Activated CD8-positive, alpha-beta T cell treated with anti-CD3 and anti-CD28 coated beads for 36 hours (primary cell): ENCODE results near the gene TARDBP. TPM values are rescaled to one million over a fixed set of nuclear protein-coding genes. Genes with fewer than 3 reads are reported as not detected.

Experiments used
- ATAC-seq: fragments of 200-7000 bp; cut with Tn5 transposase; one replicate; pipeline ENCODE4 v1.10.0; 2021; ENCODE audit warnings: mild to moderate bottlenecking, moderate library complexity
- CTCF ChIA-PET: fragments of 350-600 bp; sonication (Branson Sonifier 250); formaldehyde crosslinking; loops from one replicate; lab custom pipeline; 2021; ENCODE audit warnings: antibody characterized with exemption; lab: Charles Lee
- POLR2A ChIA-PET: fragments of 350-600 bp; sonication (Branson Sonifier 250); formaldehyde crosslinking; loops from one replicate; lab custom pipeline; 2021; ENCODE audit warnings: antibody characterized with exemption; lab: Charles Lee
- DNase-seq: peaks from one replicate; pipeline ENCODE4 v3.0.0-alpha.2; 2020
- H3K27ac Mint-ChIP-seq: one replicate; pipeline ENCODE4 v1.8.0; 2021; ENCODE audit warnings: mild to moderate bottlenecking, mixed read lengths
- H3K27me3 Mint-ChIP-seq: one replicate; pipeline ENCODE4 v1.8.0; 2021; ENCODE audit warnings: mixed read lengths
- H3K36me3 Mint-ChIP-seq: one replicate; pipeline ENCODE4 v1.8.0; 2021; ENCODE audit warnings: low read depth, mixed read lengths
- H3K4me1 Mint-ChIP-seq: one replicate; pipeline ENCODE4 v1.8.0; 2021; ENCODE audit warnings: low read depth, mixed read lengths
- H3K4me3 Mint-ChIP-seq: one replicate; pipeline ENCODE4 v1.8.0; 2021; ENCODE audit warnings: mild to moderate bottlenecking, moderate library complexity, mixed read lengths
- H3K9me3 Mint-ChIP-seq: one replicate; pipeline ENCODE4 v1.8.0; 2021; ENCODE audit warnings: mixed read lengths
- intact Hi-C: fragments of 100-400 bp; cut with micrococcal nuclease; formaldehyde crosslinking; loops from one replicate; pipeline ENCODE4 v1.10.0; 2022
- total RNA-seq, 2 experiments: library from RNA; stranded (reverse); gene quantifications; one replicate each; pipeline ENCODE4 v1.2.3, GENCODE V29; 2021
- TF ChIP-seq, protein P1 (sequence below): fragments of 200-600 bp; IDR thresholded peaks from one replicate; pipeline ENCODE4 v1.8.0; 2022; ENCODE audit warnings: antibody characterized with exemption, mild to moderate bottlenecking

Gene TARDBP
- total RNA-seq, 2 experiments from 2014 or later: 152 to 163 TPM

DNA sequence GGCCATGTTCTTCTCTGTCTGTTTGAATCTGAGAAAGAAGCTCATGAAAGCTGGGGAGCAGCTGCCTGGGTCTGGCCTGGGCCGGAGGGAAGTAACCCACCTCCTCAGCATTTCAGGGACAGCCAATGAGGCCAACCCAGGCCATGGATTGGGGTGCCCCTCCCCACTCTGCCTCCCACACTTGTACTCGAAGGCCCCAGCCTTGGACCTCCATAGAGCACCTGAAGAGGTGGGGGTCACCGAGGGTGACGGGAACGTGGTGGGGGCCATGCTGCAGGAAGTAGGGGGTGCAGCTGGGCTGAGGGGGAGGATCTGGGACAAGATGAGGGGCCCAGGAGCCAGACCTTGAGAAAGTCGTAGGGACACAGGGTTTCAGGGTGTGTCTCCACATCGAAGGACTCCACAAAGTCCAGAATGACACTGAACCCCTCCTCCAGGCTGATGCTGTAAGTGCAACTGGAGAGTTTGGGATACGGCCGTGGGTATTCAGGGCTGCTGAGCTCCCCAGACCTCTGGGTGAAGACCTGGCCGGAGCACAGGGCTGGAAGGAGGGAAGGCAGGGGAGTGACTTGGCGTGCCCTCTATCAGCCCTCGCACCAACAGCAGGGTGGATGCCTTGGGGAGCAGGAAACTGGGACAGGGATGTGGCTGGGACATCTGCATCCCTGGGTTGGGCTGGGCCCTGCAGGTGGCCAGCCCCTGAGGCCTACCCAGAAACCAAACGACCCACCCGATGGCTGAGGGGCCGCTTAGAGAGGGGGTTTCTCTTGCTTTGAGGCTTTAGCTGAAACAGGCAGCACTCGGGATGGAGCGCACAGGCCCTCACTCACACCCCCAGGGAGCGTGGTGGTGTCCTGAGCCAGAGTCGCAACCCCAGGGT lies 30.8 kb downstream of the TARDBP start:
- Mint-ChIP-seq H3K27ac (no peak overlapping the region), H3K27me3 (no peaks in the 10 kb centered on the region), H3K9me3 (no peaks in the 10 kb centered on the region), H3K4me3 (no peak overlapping the region), H3K4me1 (no peaks in the 10 kb centered on the region), H3K36me3 (no peaks in the 10 kb centered on the region)
- ChIA-PET POLR2A (interaction anchor here (0.8 to 1.5 kb wide), 4 partner anchors 13 to 56 kb away, joined by 3 to 5 read pairs (median 4); partner anchors contain the start of gene EXOSC10), CTCF (no interaction called here)
- intact Hi-C loops: no loop called here
- TF ChIP-seq, protein P1, sequence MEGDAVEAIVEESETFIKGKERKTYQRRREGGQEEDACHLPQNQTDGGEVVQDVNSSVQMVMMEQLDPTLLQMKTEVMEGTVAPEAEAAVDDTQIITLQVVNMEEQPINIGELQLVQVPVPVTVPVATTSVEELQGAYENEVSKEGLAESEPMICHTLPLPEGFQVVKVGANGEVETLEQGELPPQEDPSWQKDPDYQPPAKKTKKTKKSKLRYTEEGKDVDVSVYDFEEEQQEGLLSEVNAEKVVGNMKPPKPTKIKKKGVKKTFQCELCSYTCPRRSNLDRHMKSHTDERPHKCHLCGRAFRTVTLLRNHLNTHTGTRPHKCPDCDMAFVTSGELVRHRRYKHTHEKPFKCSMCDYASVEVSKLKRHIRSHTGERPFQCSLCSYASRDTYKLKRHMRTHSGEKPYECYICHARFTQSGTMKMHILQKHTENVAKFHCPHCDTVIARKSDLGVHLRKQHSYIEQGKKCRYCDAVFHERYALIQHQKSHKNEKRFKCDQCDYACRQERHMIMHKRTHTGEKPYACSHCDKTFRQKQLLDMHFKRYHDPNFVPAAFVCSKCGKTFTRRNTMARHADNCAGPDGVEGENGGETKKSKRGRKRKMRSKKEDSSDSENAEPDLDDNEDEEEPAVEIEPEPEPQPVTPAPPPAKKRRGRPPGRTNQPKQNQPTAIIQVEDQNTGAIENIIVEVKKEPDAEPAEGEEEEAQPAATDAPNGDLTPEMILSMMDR: no peak
- no peak for ATAC-seq
- DNase-seq: no peak

DNA sequence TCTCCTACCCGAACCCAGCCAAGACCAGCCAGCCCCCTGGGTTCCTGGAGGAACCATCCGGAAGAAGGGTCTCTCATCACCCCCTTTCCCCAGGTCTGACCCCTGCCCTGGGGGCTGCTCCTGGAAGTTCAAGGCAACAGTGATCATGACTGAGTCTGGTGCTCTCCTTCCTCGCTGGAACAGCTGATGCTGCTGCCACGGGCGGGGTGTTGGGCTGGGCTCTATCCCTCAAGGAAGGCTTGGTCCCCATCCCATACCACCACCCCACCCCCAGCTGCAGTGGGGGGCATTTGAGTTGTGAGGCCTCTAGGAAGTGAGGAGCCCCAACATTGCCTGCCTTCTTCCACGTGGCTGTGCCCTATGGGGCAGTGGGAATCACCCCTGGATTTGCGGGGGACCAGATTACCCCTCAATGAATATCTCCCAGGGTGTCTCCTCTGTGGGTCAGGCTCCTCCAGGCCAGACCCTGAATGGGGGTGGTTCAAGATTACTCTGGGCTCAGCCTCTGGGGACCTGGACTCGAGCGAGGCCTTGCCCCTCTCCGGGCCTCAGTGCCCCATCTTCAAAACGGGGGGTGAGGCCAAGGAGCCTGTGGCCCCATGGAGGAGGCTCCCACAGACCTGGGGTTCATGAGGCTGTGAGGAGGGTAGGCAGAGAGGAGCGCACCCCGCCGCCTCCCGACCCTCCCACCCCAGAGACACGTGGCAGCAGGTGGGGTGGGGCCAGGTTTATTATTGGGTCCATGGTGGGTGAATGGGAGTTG lies 31.8 kb downstream of the TARDBP start:
- Mint-ChIP-seq H3K36me3 (no peaks in the 10 kb centered on the region), H3K4me1 (no peaks in the 10 kb centered on the region)

DNA sequence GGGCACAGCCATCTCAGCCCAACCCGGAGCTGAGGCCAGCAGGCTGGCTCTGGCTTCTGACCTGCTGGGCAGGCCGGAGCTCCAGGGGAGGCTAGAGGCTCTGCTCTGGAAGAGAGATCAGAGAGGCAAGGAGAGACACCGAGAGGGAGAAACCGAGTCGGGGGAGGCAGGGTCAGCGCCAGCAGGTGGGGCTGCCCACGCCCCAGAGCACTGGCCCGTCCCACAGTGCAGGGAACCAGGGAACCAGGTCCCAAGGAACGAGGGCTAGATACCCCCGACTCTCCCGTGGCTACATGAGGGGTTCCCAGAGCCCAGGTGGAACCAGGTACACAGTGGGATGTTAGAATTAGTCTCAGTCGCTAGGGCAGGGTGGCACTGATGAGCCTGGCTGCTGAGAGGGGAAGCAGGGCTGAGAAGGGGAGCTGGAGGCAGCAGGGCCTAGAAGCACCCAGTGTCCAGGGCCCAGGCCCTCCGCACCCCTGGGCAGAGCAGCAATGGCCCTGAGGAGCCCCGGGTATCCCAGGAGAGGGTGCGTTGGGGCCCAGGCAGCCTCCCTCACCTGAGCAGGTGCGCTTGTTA lies 32.5 kb downstream of the TARDBP start:
- no peak overlapping the region for H3K4me3 Mint-ChIP-seq
- ChIA-PET CTCF (no interaction called here), POLR2A (no interaction called here)
- intact Hi-C loops: no loop called here
- H3K27ac Mint-ChIP-seq: no peak overlapping the region
- ATAC-seq (no peak), DNase-seq (no peak)
- H3K4me1 Mint-ChIP-seq: no peaks in the 10 kb centered on the region
- TF ChIP-seq, protein P1: no peak
- H3K9me3 Mint-ChIP-seq: no peaks in the 10 kb centered on the region
- H3K27me3 Mint-ChIP-seq: no peaks in the 10 kb centered on the region
- no peaks in the 10 kb centered on the region for H3K36me3 Mint-ChIP-seq

More for the DNA sequence above, 31.8 kb downstream of the TARDBP start:
- Mint-ChIP-seq H3K27me3 (no peaks in the 10 kb centered on the region), H3K9me3 (no peaks in the 10 kb centered on the region), H3K27ac (no peak overlapping the region), H3K4me3 (no peak overlapping the region)
- DNase-seq (no peak), ATAC-seq (no peak)
- TF ChIP-seq, protein P1: no peak
- intact Hi-C loops: no loop called here
- ChIA-PET POLR2A (interaction anchor here (0.8 to 1.3 kb wide), 2 partner anchors 13 to 14 kb away, joined by 3 to 5 read pairs; no protein-coding TSS in a partner anchor), CTCF (no interaction called here)

DNA sequence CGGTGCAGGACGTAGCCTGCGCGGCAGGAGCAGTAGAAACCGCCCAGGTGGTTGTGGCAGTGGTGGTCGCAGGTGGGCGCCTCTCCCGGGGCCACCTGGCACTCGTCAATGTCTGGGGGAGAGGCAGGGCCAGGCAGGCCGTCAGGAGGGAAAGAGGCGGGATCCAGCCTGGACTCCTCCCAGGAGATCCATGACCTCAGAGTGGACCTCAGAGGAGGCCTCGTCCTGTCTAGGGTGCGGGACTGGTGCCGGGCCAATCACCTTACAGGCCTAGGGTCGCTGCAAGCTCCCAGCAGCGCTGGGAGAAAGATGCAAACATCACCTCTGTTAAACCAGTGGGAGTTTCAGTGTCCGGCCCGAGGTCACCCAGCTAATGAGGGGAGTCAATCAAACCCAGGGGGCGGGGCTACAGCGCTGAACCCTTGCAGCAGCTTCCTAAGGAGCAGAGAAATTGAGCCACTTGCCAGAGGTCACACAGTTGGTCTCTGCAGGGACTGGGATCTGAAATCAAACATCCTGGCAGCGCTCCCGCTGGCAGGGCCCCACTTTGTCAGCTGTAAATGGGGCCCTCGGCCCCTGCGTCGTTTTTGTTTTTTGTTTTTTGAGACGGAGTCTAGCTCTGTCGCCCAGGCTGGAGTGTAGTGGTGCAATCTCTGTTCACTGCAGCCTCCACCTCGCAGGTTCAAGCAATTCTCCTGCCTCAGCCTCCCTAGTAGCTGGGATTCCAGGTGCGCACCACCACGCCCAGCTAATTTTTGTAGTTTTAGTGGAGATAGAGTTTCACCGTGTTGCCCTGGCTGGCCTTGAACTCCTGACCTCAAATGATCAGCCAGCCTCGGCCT lies 33.2 kb downstream of the TARDBP start:
- Mint-ChIP-seq H3K4me1 (no peaks in the 10 kb centered on the region), H3K9me3 (no peaks in the 10 kb centered on the region), H3K27ac (no peak overlapping the region), H3K36me3 (no peaks in the 10 kb centered on the region), H3K27me3 (no peaks in the 10 kb centered on the region), H3K4me3 (no peak overlapping the region)
- ATAC-seq (no peak), DNase-seq (no peak)
- TF ChIP-seq, protein P1: no peak
- POLR2A ChIA-PET: interaction anchor here (0.7 to 0.9 kb wide), 2 partner anchors 24 to 693 kb away, joined by 3 read pairs; no protein-coding TSS in a partner anchor
- intact Hi-C loops: no loop called here
- CTCF ChIA-PET: interaction anchor here (8.1 kb wide), 1 partner anchor 8 kb away, joined by 62 read pairs; no protein-coding TSS in a partner anchor
